ENCODE results near the gene SNX27. TPM values are rescaled to one million over a fixed set of nuclear protein-coding genes. Genes with fewer than 3 reads are reported as not detected.

SNX27 gene
- total RNA-seq, 1 experiment from 2014 or later: 56.0 TPM

DNA sequence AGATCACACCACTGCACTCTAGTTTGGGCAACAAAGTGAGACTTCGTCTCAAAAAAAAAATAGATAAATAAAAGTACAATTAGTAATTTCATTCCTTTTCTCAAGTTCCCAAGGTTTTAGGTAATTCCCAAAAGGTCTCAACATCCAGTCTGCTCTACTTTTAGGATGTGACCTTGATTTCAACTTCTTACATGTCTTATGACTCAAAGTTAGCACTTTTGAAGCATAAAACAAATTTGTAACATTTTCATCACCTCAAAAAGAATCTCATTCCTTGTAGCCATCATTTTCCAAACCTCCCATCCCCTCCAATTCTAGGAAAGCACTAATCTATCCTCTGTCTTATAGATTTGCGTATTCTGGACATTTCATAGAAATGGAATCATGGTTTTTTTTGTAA lies 32.2 kb downstream of the SNX27 start:
- Mint-ChIP-seq H3K27ac (no peak overlapping the region), H3K9me3 (no peaks in the 10 kb centered on the region), H3K36me3 (peaks cover 8% of the 10 kb centered on the region), H3K4me3 (no peak overlapping the region), H3K27me3 (ENCODE audit: low read depth) (no peaks in the 10 kb centered on the region), H3K4me1 (no peaks in the 10 kb centered on the region)
- DNase-seq (ENCODE audit: low spot score): no peak
- CTCF ChIA-PET: no interaction called here
- POLR2A ChIA-PET: no interaction called here
- no peak for ATAC-seq
- TF ChIP-seq SP1 (CRISPR knock-in tag; conservative IDR thresholded peaks at IDR 0.05) (no peak), ZNF281 (CRISPR knock-in tag; IDR thresholded peaks at IDR 0.05) (no peak), ZNF416 (CRISPR knock-in tag; IDR thresholded peaks at IDR 0.05) (no peak), HMGA2 (CRISPR knock-in tag; IDR thresholded peaks at IDR 0.05) (no peak), JUN (CRISPR knock-in tag; IDR thresholded peaks at IDR 0.05) (no peak), SOX15 (CRISPR knock-in tag; IDR thresholded peaks at IDR 0.05) (no peak), RELA (CRISPR knock-in tag; IDR thresholded peaks at IDR 0.05; ENCODE audit: borderline replicate concordance) (no peak), TEAD4 (CRISPR knock-in tag; IDR thresholded peaks at IDR 0.05) (no peak)
- TF ChIP-seq, protein P1, sequence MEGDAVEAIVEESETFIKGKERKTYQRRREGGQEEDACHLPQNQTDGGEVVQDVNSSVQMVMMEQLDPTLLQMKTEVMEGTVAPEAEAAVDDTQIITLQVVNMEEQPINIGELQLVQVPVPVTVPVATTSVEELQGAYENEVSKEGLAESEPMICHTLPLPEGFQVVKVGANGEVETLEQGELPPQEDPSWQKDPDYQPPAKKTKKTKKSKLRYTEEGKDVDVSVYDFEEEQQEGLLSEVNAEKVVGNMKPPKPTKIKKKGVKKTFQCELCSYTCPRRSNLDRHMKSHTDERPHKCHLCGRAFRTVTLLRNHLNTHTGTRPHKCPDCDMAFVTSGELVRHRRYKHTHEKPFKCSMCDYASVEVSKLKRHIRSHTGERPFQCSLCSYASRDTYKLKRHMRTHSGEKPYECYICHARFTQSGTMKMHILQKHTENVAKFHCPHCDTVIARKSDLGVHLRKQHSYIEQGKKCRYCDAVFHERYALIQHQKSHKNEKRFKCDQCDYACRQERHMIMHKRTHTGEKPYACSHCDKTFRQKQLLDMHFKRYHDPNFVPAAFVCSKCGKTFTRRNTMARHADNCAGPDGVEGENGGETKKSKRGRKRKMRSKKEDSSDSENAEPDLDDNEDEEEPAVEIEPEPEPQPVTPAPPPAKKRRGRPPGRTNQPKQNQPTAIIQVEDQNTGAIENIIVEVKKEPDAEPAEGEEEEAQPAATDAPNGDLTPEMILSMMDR (IDR thresholded peaks at IDR 0.05): no peak
- TF ChIP-seq, protein P2, sequence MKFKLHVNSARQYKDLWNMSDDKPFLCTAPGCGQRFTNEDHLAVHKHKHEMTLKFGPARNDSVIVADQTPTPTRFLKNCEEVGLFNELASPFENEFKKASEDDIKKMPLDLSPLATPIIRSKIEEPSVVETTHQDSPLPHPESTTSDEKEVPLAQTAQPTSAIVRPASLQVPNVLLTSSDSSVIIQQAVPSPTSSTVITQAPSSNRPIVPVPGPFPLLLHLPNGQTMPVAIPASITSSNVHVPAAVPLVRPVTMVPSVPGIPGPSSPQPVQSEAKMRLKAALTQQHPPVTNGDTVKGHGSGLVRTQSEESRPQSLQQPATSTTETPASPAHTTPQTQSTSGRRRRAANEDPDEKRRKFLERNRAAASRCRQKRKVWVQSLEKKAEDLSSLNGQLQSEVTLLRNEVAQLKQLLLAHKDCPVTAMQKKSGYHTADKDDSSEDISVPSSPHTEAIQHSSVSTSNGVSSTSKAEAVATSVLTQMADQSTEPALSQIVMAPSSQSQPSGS (CRISPR knock-in tag; IDR thresholded peaks at IDR 0.05; ENCODE audit: borderline replicate concordance, low read depth): no peak
- TF ChIP-seq, protein P3, sequence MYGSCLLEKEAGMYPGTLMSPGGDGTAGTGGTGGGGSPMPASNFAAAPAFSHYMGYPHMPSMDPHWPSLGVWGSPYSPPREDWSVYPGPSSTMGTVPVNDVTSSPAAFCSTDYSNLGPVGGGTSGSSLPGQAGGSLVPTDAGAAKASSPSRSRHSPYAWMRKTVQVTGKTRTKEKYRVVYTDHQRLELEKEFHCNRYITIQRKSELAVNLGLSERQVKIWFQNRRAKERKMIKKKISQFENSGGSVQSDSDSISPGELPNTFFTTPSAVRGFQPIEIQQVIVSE (CRISPR knock-in tag; IDR thresholded peaks at IDR 0.05; ENCODE audit: borderline replicate concordance): no peak
- TF ChIP-seq, protein P4, sequence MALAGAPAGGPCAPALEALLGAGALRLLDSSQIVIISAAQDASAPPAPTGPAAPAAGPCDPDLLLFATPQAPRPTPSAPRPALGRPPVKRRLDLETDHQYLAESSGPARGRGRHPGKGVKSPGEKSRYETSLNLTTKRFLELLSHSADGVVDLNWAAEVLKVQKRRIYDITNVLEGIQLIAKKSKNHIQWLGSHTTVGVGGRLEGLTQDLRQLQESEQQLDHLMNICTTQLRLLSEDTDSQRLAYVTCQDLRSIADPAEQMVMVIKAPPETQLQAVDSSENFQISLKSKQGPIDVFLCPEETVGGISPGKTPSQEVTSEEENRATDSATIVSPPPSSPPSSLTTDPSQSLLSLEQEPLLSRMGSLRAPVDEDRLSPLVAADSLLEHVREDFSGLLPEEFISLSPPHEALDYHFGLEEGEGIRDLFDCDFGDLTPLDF (CRISPR knock-in tag; IDR thresholded peaks at IDR 0.05): no peak

- ChIA-PET CTCF (no interaction called here), POLR2A (no interaction called here)
- H3K36me3 Mint-ChIP-seq: peaks cover 28% of the 10 kb centered on the region
- ATAC-seq (no peak), DNase-seq (ENCODE audit: low spot score) (no peak)
- H3K27ac Mint-ChIP-seq: no peak overlapping the region
- H3K27me3 Mint-ChIP-seq (ENCODE audit: low read depth): no peaks in the 10 kb centered on the region; the same call in 1 of the 2 replicates
- no peaks in the 10 kb centered on the region for H3K4me1 Mint-ChIP-seq
- no peak overlapping the region for H3K4me3 Mint-ChIP-seq
- peaks cover 9% of the 10 kb centered on the region for H3K9me3 Mint-ChIP-seq
- no peak for TF ChIP-seq FOXK1 (CRISPR knock-in tag; IDR thresholded peaks at IDR 0.05)
- TF ChIP-seq, protein P5, sequence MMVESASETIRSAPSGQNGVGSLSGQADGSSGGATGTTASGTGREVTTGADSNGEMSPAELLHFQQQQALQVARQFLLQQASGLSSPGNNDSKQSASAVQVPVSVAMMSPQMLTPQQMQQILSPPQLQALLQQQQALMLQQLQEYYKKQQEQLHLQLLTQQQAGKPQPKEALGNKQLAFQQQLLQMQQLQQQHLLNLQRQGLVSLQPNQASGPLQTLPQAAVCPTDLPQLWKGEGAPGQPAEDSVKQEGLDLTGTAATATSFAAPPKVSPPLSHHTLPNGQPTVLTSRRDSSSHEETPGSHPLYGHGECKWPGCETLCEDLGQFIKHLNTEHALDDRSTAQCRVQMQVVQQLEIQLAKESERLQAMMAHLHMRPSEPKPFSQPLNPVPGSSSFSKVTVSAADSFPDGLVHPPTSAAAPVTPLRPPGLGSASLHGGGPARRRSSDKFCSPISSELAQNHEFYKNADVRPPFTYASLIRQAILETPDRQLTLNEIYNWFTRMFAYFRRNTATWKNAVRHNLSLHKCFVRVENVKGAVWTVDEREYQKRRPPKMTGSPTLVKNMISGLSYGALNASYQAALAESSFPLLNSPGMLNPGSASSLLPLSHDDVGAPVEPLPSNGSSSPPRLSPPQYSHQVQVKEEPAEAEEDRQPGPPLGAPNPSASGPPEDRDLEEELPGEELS (CRISPR knock-in tag; IDR thresholded peaks at IDR 0.05): no peak
- TF ChIP-seq HMGA2 (CRISPR knock-in tag; IDR thresholded peaks at IDR 0.05): no peak
- TF ChIP-seq, protein P6, sequence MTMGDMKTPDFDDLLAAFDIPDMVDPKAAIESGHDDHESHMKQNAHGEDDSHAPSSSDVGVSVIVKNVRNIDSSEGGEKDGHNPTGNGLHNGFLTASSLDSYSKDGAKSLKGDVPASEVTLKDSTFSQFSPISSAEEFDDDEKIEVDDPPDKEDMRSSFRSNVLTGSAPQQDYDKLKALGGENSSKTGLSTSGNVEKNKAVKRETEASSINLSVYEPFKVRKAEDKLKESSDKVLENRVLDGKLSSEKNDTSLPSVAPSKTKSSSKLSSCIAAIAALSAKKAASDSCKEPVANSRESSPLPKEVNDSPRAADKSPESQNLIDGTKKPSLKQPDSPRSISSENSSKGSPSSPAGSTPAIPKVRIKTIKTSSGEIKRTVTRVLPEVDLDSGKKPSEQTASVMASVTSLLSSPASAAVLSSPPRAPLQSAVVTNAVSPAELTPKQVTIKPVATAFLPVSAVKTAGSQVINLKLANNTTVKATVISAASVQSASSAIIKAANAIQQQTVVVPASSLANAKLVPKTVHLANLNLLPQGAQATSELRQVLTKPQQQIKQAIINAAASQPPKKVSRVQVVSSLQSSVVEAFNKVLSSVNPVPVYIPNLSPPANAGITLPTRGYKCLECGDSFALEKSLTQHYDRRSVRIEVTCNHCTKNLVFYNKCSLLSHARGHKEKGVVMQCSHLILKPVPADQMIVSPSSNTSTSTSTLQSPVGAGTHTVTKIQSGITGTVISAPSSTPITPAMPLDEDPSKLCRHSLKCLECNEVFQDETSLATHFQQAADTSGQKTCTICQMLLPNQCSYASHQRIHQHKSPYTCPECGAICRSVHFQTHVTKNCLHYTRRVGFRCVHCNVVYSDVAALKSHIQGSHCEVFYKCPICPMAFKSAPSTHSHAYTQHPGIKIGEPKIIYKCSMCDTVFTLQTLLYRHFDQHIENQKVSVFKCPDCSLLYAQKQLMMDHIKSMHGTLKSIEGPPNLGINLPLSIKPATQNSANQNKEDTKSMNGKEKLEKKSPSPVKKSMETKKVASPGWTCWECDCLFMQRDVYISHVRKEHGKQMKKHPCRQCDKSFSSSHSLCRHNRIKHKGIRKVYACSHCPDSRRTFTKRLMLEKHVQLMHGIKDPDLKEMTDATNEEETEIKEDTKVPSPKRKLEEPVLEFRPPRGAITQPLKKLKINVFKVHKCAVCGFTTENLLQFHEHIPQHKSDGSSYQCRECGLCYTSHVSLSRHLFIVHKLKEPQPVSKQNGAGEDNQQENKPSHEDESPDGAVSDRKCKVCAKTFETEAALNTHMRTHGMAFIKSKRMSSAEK (CRISPR knock-in tag; IDR thresholded peaks at IDR 0.05; ENCODE audit: borderline replicate concordance): no peak
- TF ChIP-seq E2F5 (CRISPR knock-in tag; IDR thresholded peaks at IDR 0.05): no peak
- TF ChIP-seq USF1 (CRISPR knock-in tag; IDR thresholded peaks at IDR 0.05): no peak
- no peak for TF ChIP-seq ZNF423 (CRISPR knock-in tag; IDR thresholded peaks at IDR 0.05)
- TF ChIP-seq KAT7 (CRISPR knock-in tag; IDR thresholded peaks at IDR 0.05; ENCODE audit: borderline replicate concordance): no peak
- TF ChIP-seq GABPB1 (CRISPR knock-in tag; IDR thresholded peaks at IDR 0.05): no peak
Measured at GRCh38 chr1:151653397-151653796, 41.5 kb downstream of the SNX27 start.

Data from WTC11 (cell line).